PC-3 (cell line): ENCODE measurements around the gene PCDHA13.
"Not testable (repeated sequence)": the region's sequence is repeated elsewhere in the genome, so short reads cannot be mapped to it uniquely, and the experiment has no call there.

Experiments
- CTCF ChIP-seq: fragments of 300-600 bp; sonication (generic); conservative IDR thresholded peaks from 2 replicates; pipeline ENCODE4 v1.5.1; 2017; ENCODE audit warnings: antibody characterized with exemption, low read depth, mild to moderate bottlenecking, low read length
- EZH2 ChIP-seq: fragments of 300-600 bp; sonication (generic); IDR thresholded peaks from one replicate; pipeline ENCODE4 v1.6.1; 2017; ENCODE audit warnings: antibody characterized with exemption, mild to moderate bottlenecking, low read length; ENCODE audit not compliant: unreplicated experiment

DNA sequence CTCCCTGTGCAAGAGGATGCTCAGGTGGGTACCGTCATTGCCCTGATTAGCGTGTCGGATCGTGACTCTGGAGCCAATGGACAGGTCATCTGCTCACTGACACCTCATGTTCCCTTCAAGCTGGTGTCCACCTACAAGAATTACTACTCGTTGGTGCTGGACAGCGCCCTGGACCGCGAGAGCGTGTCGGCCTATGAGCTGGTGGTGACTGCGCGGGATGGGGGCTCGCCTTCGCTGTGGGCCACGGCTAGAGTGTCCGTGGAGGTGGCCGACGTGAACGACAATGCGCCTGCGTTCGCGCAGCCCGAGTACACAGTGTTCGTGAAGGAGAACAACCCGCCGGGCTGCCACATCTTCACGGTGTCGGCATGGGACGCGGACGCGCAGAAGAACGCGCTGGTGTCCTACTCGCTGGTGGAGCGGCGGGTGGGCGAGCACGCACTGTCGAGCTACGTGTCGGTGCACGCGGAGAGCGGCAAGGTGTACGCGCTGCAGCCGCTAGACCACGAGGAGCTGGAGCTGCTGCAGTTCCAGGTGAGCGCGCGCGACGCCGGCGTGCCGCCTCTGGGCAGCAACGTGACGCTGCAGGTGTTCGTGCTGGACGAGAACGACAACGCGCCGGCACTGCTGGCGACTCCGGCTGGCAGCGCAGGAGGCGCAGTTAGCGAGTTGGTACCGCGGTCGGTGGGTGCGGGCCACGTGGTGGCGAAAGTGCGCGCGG is 5.2 kb upstream of the PCDHA13 start:
- not testable (repeated sequence) for TF ChIP-seq CTCF, EZH2
